Measurements from ENCODE around the gene CDHR4. TPM values are rescaled to one million over a fixed set of nuclear protein-coding genes. Genes with fewer than 3 reads are reported as not detected.

The CDHR4 gene
- total RNA-seq (under 1 TPM in 1 of 2 experiments, not detected in 1; 0.17 TPM), total RNA-seq (0 to 0.80 (median 0.06) reads per million in 172 experiments)
- polyA plus RNA-seq (2013, experiment 1 of 2): 0.03 TPM
- polyA plus RNA-seq (2013, experiment 2 of 2): 0.07 TPM

DNA sequence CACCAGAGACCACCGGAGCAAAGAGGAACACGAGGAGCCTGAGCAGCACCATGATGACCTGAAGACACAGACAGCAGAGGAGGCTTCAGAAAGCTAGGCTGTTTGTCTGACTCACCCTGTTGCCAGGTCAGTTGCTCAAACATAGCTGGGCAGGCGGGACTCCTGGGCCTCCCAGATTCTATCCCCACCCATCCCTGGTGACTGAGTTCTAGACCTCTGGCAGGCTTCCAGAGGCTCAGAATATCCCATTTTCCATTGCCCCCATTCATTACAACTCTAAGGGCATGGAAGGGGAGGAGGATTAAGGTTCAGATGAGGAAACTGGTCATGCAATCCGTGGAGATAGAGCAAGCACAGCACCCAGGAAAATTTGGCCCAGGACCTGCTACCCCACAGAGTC, at the start of gene CDHR4:
TSS of gene CDHR4 (minus strand) at position 113 of the 400 bp plus-strand sequence. CDS start at position 52, 61 bp downstream.
- intact Hi-C loops (cut with DNase I, micrococcal nuclease): loop anchor here (5.0 to 10.0 kb wide), 2 partner anchors 128 to 285 kb away; partner anchors contain the start of genes MON1A (in 1 of the 2) and RBM5 (in 1 of the 2)
- H3K36me3 Mint-ChIP-seq (ENCODE audit: low read depth): no peaks in the 10 kb centered on the region
- no peak within 1 kb of the TSS for H3K27ac Mint-ChIP-seq
- peaks cover 14% of the 10 kb centered on the region for H3K4me1 Mint-ChIP-seq (ENCODE audit: low read depth)
- DNase-seq (peak in 1 of 14 experiments; percentile 13), ATAC-seq (ENCODE audit: poor library complexity) (no peak)
- H3K9me3 ChIP-seq (ENCODE audit: control insufficient read depth in 1 of 2, insufficient read depth in 1 of 2, low read length in 2 of 2): no peaks in the 10 kb centered on the region
- POLR2A ChIA-PET: interaction anchor here (2.2 kb wide), 1 partner anchor 14 kb away, joined by 5 read pairs; the partner anchor contains the start of gene IP6K1
- no peaks in the 10 kb centered on the region for H3K9me3 Mint-ChIP-seq
- TF ChIP-seq CTCF (IDR thresholded peaks at IDR 0.05): no peak
- H3K27ac ChIP-seq (ENCODE audit: low read depth in 1 of 2, low read length in 2 of 2): no peak within 1 kb of the TSS
- H3K27me3 ChIP-seq (ENCODE audit: control insufficient read depth in 1 of 2, insufficient read depth in 2 of 2, low read length in 2 of 2): no peaks in the 10 kb centered on the region
- no peaks in the 10 kb centered on the region for H3K36me3 ChIP-seq (ENCODE audit: insufficient read depth, low read length)
- peaks cover 20% of the 10 kb centered on the region for H3K4me1 ChIP-seq (ENCODE audit: insufficient read depth, low read length)
- peak within 1 kb of the TSS; percentile 34 for H3K4me3 Mint-ChIP-seq
- no peak within 1 kb of the TSS for H3K4me3 ChIP-seq (ENCODE audit: low read length)
- CTCF ChIA-PET: interaction anchor here (0.7 to 0.8 kb wide), 2 partner anchors 39 to 41 kb away, joined by 3 read pairs; no protein-coding TSS in a partner anchor
- peaks cover 4% of the 10 kb centered on the region for H3K27me3 Mint-ChIP-seq

DNA sequence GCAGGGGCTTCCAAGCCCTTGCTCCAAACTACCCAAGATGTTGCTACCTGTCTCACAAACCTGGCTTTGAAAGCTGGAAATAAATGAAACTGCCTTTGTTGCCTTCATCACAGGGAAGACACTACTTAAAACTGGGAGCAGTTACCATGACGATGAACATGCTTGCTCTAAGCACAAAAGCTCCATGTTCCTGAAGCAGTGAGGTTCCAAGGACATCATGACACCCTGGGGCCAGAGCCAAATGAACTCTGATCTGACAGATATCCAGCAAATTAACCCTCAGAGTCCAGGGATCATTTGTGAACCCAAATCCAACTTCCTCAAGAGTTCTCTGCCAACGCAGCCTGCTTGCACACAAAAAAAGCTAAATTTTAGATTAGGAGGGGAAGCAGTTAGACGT, 46.0 kb upstream of the CDHR4 start:
- no peak overlapping the region for H3K4me3 ChIP-seq (ENCODE audit: low read length)
- TF ChIP-seq CTCF (IDR thresholded peaks at IDR 0.05): no peak
- H3K9me3 Mint-ChIP-seq: no peaks in the 10 kb centered on the region
- no peaks in the 10 kb centered on the region for H3K36me3 Mint-ChIP-seq (ENCODE audit: low read depth)
- ATAC-seq (ENCODE audit: poor library complexity): no peak
- no peak for DNase-seq
- no peaks in the 10 kb centered on the region for H3K4me1 ChIP-seq (ENCODE audit: insufficient read depth, low read length)
- H3K27ac ChIP-seq (ENCODE audit: low read depth in 1 of 2, low read length in 2 of 2): no peak overlapping the region
- POLR2A ChIA-PET: interaction anchor here (0.6 kb wide), 1 partner anchor 124 kb away, joined by 3 read pairs; no protein-coding TSS in a partner anchor
- no peak overlapping the region for H3K27ac Mint-ChIP-seq
- H3K36me3 ChIP-seq (ENCODE audit: insufficient read depth, low read length): peaks cover 2% of the 10 kb centered on the region
- CTCF ChIA-PET: interaction anchor here (0.6 kb wide), 1 partner anchor 102 kb away, joined by 3 read pairs; no protein-coding TSS in a partner anchor
- no peaks in the 10 kb centered on the region for H3K4me1 Mint-ChIP-seq (ENCODE audit: low read depth)
- no peak overlapping the region for H3K4me3 Mint-ChIP-seq
- no peaks in the 10 kb centered on the region for H3K9me3 ChIP-seq (ENCODE audit: control insufficient read depth in 1 of 2, insufficient read depth in 1 of 2, low read length in 2 of 2)
- H3K27me3 ChIP-seq (ENCODE audit: control insufficient read depth in 1 of 2, insufficient read depth in 2 of 2, low read length in 2 of 2): no peaks in the 10 kb centered on the region
- no peaks in the 10 kb centered on the region for H3K27me3 Mint-ChIP-seq
- intact Hi-C loops (cut with DNase I, micrococcal nuclease): loop anchor here in 1 of 2 experiments (5.0 kb wide), 1 partner anchor 792 kb away; no protein-coding TSS in a partner anchor

DNA sequence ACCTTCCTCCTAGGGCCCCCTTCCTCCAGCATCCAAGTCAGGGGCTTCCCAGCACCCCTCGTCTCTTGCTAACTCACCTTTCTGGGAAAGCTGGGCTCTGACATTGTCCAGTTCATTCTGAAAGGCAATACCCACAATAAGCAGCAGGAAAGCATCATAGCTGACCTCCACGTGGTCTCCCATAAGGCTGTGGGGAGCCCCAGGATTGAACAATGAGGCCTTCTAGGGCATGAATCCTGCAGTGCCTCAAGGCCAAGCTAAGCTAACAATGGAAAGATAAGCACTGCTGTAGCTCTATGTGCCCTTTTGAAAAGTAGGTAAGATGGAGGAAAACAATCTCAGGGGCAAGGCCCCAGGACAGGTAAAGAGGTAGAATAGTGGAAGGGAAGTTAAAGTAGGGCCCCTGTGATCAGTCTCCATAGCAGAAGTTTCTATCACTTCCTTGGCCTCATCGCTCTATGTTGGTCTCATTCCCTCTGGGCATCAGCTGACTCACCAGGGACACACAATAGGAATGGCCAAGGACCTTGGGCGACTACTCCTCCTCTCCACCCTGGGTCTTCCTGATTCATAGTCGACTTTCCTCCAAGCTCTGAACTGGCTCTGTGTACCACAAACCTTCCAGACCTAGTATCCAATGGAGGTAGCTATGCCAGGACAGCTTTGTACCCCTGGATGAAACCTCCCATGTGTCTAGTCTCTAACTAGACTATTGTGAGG, 45.0 kb upstream of the CDHR4 start:
- Histone ChIP-seq H3K9me3 (ENCODE audit: control insufficient read depth in 1 of 2, insufficient read depth in 1 of 2, low read length in 2 of 2) (no peaks in the 10 kb centered on the region), H3K27ac (ENCODE audit: low read depth in 1 of 2, low read length in 2 of 2) (no peak overlapping the region), H3K27me3 (ENCODE audit: control insufficient read depth in 1 of 2, insufficient read depth in 2 of 2, low read length in 2 of 2) (no peaks in the 10 kb centered on the region), H3K4me1 (ENCODE audit: insufficient read depth, low read length) (no peaks in the 10 kb centered on the region), H3K36me3 (ENCODE audit: insufficient read depth, low read length) (peaks cover 2% of the 10 kb centered on the region), H3K4me3 (ENCODE audit: low read length) (no peak overlapping the region)
- ChIA-PET CTCF (interaction anchor here (1.1 kb wide), 1 partner anchor 42 kb away, joined by 5 read pairs; the partner anchor contains the start of gene INKA1), POLR2A (interaction anchor here (1.4 kb wide), 1 partner anchor 42 kb away, joined by 6 read pairs; the partner anchor contains the start of gene INKA1)
- Mint-ChIP-seq H3K9me3 (no peaks in the 10 kb centered on the region), H3K27me3 (no peaks in the 10 kb centered on the region), H3K27ac (no peak overlapping the region), H3K4me3 (no peak overlapping the region), H3K36me3 (ENCODE audit: low read depth) (no peaks in the 10 kb centered on the region), H3K4me1 (ENCODE audit: low read depth) (no peaks in the 10 kb centered on the region)
- DNase-seq: no peak
- no peak for ATAC-seq (ENCODE audit: poor library complexity)
- no peak for TF ChIP-seq CTCF (IDR thresholded peaks at IDR 0.05)
- intact Hi-C loops (cut with DNase I, micrococcal nuclease): loop anchor here in 1 of 2 experiments (5.0 kb wide), 2 partner anchors 63 to 793 kb away; no protein-coding TSS in a partner anchor
